ENCODE measurements around the gene CASQ2. TPM values are rescaled to one million over a fixed set of nuclear protein-coding genes. Genes with fewer than 3 reads are reported as not detected.

CASQ2 gene
- total and polyA plus RNA-seq, 10 of the 15 experiments (the other 5 are each of a cell fraction or from before 2014, with no cell fraction given): not detected

DNA sequence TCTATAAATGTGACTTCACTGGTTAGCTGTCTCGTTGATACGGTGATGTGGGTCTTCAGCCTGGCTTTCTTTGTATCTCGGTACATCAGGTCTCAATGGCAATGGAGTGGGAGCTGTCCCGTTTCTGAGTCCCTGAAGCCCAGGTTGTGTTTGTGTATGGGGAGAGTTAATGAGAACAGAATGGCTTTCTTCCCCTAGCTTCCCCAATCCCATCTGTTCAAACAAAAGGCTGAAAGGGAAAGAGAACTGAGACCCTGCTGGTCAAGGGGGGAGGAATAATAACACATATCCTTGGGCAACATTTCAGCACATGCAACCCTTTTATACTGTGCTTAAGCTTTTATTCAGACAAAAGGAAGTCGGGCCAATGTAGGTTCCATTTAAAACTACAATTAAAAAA, 28.4 kb upstream of the CASQ2 start (continued):
- TF ChIP-seq, protein P1, sequence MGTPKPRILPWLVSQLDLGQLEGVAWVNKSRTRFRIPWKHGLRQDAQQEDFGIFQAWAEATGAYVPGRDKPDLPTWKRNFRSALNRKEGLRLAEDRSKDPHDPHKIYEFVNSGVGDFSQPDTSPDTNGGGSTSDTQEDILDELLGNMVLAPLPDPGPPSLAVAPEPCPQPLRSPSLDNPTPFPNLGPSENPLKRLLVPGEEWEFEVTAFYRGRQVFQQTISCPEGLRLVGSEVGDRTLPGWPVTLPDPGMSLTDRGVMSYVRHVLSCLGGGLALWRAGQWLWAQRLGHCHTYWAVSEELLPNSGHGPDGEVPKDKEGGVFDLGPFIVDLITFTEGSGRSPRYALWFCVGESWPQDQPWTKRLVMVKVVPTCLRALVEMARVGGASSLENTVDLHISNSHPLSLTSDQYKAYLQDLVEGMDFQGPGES (IDR thresholded peaks at IDR 0.05): no peak
- TF ChIP-seq YY1 (IDR thresholded peaks at IDR 0.05; ENCODE audit: low read depth, low read length) (no peak), EGR1 (IDR thresholded peaks at IDR 0.05; ENCODE audit: borderline replicate concordance in 1 of 2, low read depth in 2 of 2, low read length in 2 of 2) (no peak), NRF1 (conservative IDR thresholded peaks at IDR 0.05; ENCODE audit: low read depth, low read length) (no peak), SP1 (IDR thresholded peaks at IDR 0.05; ENCODE audit: low read depth, low read length) (no peak), BRCA1 (IDR thresholded peaks at IDR 0.05; ENCODE audit: low read depth, low read length) (no peak), SREBF2 (IDR thresholded peaks at IDR 0.05; ENCODE audit: low read length) (no peak), POLR2AphosphoS2 (IDR thresholded peaks at IDR 0.05; ENCODE audit: low read depth, low read length) (no peak), CHD1 (IDR thresholded peaks at IDR 0.05; ENCODE audit: low read depth, low read length) (no peak), IKZF2 (IDR thresholded peaks at IDR 0.05) (no peak), MEF2B (IDR thresholded peaks at IDR 0.05; ENCODE audit: partially characterized antibody, poor library complexity, severe bottlenecking) (no peak)
- TF ChIP-seq, protein P2, sequence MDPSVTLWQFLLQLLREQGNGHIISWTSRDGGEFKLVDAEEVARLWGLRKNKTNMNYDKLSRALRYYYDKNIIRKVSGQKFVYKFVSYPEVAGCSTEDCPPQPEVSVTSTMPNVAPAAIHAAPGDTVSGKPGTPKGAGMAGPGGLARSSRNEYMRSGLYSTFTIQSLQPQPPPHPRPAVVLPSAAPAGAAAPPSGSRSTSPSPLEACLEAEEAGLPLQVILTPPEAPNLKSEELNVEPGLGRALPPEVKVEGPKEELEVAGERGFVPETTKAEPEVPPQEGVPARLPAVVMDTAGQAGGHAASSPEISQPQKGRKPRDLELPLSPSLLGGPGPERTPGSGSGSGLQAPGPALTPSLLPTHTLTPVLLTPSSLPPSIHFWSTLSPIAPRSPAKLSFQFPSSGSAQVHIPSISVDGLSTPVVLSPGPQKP (IDR thresholded peaks at IDR 0.05; ENCODE audit: low read depth, low read length): no peak

DNA sequence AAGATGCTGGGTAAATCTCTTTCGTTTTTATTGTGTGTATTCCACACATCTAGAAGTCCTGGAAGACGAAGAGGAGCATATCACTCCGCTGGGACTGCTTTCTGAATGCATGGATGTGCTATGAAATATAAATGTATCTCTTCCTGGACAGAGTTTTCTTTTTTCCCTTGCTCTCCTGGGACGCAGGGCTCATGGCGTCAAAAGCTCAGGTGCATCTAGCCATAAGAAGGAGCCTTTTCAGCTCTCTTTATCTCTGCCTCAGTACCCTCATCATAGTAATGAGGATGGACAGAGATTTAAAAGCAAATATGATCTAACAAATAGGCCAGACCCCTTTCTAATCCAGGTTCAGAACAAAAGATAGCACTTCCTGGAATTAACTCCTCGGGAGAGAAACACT, 27.5 kb upstream of the CASQ2 start:
- TF ChIP-seq SPI1 (IDR thresholded peaks at IDR 0.05; ENCODE audit: borderline replicate concordance, insufficient read depth, low read depth, low read length) (no peak), CHD2 (IDR thresholded peaks at IDR 0.05; ENCODE audit: borderline replicate concordance, low read depth, low read length) (no peak), MTA2 (IDR thresholded peaks at IDR 0.05; ENCODE audit: low read depth) (no peak), JUNB (IDR thresholded peaks at IDR 0.05) (no peak), KLF5 (IDR thresholded peaks at IDR 0.05; ENCODE audit: partially characterized antibody) (no peak)
- TF ChIP-seq, protein P3, sequence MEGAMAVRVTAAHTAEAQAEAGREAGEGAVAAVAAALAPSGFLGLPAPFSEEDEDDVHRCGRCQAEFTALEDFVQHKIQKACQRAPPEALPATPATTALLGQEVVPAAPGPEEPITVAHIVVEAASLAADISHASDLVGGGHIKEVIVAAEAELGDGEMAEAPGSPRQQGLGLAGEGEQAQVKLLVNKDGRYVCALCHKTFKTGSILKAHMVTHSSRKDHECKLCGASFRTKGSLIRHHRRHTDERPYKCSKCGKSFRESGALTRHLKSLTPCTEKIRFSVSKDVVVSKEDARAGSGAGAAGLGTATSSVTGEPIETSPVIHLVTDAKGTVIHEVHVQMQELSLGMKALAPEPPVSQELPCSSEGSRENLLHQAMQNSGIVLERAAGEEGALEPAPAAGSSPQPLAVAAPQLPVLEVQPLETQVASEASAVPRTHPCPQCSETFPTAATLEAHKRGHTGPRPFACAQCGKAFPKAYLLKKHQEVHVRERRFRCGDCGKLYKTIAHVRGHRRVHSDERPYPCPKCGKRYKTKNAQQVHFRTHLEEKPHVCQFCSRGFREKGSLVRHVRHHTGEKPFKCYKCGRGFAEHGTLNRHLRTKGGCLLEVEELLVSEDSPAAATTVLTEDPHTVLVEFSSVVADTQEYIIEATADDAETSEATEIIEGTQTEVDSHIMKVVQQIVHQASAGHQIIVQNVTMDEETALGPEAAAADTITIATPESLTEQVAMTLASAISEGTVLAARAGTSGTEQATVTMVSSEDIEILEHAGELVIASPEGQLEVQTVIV (IDR thresholded peaks at IDR 0.05; ENCODE audit: borderline replicate concordance, partially characterized antibody): no peak
- Histone ChIP-seq H3K27ac (ENCODE audit: control insufficient read depth, insufficient read depth) (no peak overlapping the region), H4K20me1 (ENCODE audit: control insufficient read depth, insufficient read depth) (no peaks in the 10 kb centered on the region), H3K79me2 (ENCODE audit: control insufficient read depth, insufficient read depth, low read length) (no peaks in the 10 kb centered on the region), H3K36me3 (ENCODE audit: control insufficient read depth in 2 of 2, insufficient read depth in 2 of 2, low read length in 1 of 2) (no peaks in the 10 kb centered on the region), H3K27me3 (replicated peaks in 1 of 2; ENCODE audit: control insufficient read depth in 2 of 2, insufficient read depth in 2 of 2, low read length in 1 of 2) (no peaks in the 10 kb centered on the region; a peak in 1 of 4 replicates), H3K4me3 (no peak overlapping the region), H3K4me1 (ENCODE audit: control insufficient read depth, insufficient read depth, low read length) (no peaks in the 10 kb centered on the region), H3K9me3 (replicated peaks; ENCODE audit: control insufficient read depth, insufficient read depth, low read length) (no peaks in the 10 kb centered on the region), H3K4me2 (ENCODE audit: control insufficient read depth, insufficient read depth) (no peak overlapping the region), H3K9ac (ENCODE audit: control insufficient read depth, insufficient read depth, low read length) (no peak overlapping the region), H2AFZ (ENCODE audit: control insufficient read depth, low read depth, low read length) (no peak overlapping the region)
- ChIA-PET POLR2A (no interaction called here), SMC1A (ENCODE audit: uncharacterized antibody, unreplicated experiment) (no interaction called here), RAD21 (ENCODE audit: unreplicated experiment) (no interaction called here), CTCF (no interaction called here)
- intact Hi-C loops (cut with micrococcal nuclease; ENCODE audit: unreplicated experiment) (no loop called here), in situ Hi-C loops (cut with MboI) (no loop called here)
- no peak for DNase-seq (ENCODE audit: low read depth, low spot score)
- FAIRE-seq: no peak
- BruUV-seq (replicated peaks): no TSS peak
- ATAC-seq: no peak
- WGBS (ENCODE audit: insufficient coverage, insufficient replicate concordance, low lambda C conversion rate, missing lambda C conversion rate): 39% methylated on average over 6 of the region's 6 CpGs
